HG03025 (cell line): ENCODE data around the gene FAM13C.
"Not testable (repeated sequence)": the region's sequence is repeated elsewhere in the genome, so short reads cannot be mapped to it uniquely, and the experiment has no call there.

ENCODE experiments used
- ATAC-seq: cut with Tn5 transposase; IDR thresholded peaks from one replicate; pipeline ENCODE4 v1.9.1; 2021; ENCODE audit warnings: mild to moderate bottlenecking, moderate library complexity; ENCODE audit not compliant: unreplicated experiment, low FRiP score

Gene FAM13C

DNA sequence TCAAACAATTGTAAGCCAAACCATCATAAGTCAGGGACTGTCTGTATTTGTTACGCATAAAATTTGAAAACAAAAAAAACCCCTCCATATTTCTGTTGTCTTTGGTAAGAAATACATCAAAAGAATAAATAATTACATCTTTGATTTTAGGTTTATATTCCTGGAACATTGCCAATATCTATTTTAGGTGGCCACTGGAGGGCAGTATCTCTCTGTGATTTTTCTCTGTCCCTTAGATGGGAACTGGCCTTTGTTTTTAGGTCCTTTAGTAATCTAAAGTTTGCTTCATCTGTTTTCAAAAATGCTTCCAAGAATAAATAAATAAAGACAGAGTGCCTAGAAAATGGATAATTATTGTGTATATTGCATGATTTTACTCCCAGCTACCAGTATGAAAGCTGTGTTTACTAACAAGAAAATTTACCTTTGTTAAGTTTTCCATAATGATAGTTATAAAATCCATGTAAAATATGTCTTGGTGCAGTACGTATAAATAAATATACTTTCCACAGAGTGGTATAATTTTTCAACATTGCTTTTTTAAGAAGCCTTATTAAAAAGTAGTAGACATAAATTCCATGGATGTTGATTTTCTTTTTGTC, 121.7 kb downstream of the FAM13C start:
- ATAC-seq = no peak

DNA sequence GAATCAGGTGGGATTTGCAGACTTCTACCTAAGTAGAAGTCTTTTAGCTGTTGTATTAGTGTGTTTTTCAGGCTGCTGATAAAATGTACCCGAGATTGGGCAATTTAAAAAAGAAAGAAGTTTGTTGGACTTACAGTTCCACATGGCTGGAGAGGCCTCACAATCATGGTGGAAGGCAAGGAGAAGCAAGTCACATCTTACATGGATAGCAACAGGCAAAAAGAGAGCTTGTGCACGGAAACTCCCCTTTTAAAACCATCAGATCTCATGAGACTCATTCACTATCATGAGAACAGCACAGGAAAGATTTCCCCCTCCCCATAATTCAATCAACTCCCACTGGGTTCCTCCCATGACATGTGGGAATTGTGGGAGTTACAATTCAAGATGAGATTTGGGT, 123.2 kb downstream of the FAM13C start:
- not testable (repeated sequence) for ATAC-seq

- ATAC-seq = no peak
Observed at GRCh38 chr10:59237775-59238174, 124.6 kb downstream of the FAM13C start.

GRCh38 chr10:59236064-59236697, 126.2 kb downstream of the FAM13C start:
- ATAC-seq = no peak

- no peak for ATAC-seq
Observed at GRCh38 chr10:59234816-59235429, 127.4 kb downstream of the FAM13C start.

GRCh38 chr10:59234194-59234593, 128.2 kb downstream of the FAM13C start:
- ATAC-seq = no peak

DNA sequence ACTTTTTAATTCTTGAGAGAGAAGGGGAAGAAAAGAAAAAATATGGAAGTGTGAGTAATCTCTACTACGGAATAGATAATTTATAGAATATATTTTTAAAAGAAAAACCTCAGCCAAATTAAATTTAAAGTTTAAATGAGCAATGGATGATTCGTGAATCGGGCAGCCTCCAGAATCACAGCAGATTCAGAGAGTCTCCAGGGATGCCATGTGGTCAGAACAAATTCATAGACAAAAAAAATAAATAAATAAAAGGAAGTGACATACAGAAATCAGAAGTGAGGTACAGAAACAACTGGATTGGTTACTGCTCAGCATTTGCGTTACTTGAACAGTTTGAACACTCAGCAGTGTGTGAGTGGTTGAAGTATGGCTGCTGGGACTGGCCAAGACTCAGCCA, 132.9 kb downstream of the FAM13C start:
- ATAC-seq = no peak

GRCh38 chr10:59227136-59227673, 135.1 kb downstream of the FAM13C start:
- ATAC-seq = no peak

- no peak for ATAC-seq
Observed at GRCh38 chr10:59225211-59225610, 137.1 kb downstream of the FAM13C start.

DNA sequence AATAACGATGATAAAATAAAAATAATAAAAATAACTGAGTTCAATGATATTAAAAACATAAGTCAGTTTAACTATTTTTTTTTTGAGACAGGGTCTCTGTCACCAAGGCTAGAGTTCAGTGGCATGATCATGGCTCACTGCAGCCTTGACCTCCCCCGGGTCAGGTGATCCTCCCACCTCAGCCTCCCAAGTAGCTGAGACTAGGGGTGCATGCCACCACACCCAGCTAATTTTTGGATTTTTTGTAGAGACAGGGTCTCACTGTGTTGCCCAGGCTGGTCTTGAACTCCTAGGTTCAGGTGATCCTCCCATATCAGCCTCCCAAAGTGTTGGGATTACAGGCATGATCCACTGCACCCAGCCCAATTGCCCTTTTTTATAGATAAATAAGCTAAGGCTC, 138.8 kb downstream of the FAM13C start:
- ATAC-seq = not testable (repeated sequence)

DNA sequence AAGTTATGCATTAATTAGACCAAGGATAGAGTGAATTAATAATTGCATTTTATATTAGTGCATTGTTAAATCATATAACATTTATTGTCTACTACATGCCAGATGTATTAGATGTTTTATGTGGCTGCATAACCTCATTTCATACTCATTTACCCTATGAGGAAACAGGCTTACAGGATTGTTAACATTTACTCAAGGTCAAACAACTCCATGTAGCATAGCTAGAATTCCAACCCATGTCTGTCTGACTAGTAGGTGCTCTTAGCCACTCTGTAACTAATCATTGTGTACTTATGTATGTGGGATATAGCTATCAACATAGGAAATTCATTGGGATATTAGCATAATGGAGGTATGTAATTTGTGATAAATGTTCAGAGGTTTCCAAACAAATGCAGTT, 139.6 kb downstream of the FAM13C start:
- ATAC-seq = no peak

DNA sequence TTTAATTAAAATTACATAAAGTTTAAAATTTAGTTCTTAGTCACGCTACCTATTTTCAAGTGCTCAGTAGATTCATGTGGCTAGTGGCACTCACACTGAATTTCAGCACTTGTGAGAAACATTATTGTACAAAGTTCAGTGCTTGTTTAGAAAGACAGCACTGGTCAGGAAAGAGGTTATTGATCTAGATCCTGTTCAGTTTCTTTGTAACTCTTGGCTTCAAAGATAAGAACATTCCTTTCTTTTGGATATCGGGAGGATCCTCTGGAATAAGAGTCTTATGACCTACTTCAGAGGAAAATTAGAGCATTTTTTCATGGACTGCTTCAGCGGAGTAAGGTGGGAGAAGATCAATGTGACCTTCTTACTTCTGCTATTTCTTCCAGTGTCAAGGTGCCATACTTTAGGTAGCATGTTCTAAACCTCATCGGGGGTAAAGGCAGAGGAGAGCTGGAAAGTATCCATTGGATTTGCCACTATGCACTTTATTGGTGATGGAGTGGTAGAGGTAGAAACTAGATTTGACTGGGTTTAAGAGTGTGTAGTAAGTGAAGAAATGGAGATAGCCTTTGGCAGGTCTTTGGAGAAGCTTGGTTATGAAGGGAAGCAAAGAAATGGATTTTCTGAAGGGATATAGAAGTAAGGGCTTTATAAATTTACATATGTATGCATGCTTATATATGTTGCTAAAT, 146.0 kb downstream of the FAM13C start:
- no peak for ATAC-seq

GRCh38 chr10:59214160-59214559, 148.2 kb downstream of the FAM13C start:
- no peak for ATAC-seq

- ATAC-seq = no peak
Observed at GRCh38 chr10:59212301-59212798, 150.0 kb downstream of the FAM13C start.

GRCh38 chr10:59206204-59206720, 156.1 kb downstream of the FAM13C start:
- no peak for ATAC-seq
